IMR-90 (cell line): ENCODE results near the gene C15orf62. TPM values are rescaled to one million over a fixed set of nuclear protein-coding genes. Genes with fewer than 3 reads are reported as not detected.

ENCODE experiments used
- ATAC-seq: fragments of 200-7000 bp; cut with Tn5 transposase; 2 replicates; pipeline ENCODE4 v1.9.1; 2020; ENCODE audit warnings: low read depth, mild to moderate bottlenecking, moderate library complexity
- BruUV-seq: library from RNA; stranded (reverse); fragments of 400-500 nt; replicated peaks from 2 replicates; lab custom pipeline; 2021; lab: Mats Ljungman, UMichigan
- CTCF ChIA-PET: fragments of 300-600 bp; formaldehyde crosslinking; extraction: SDS; loops from one replicate; lab custom pipeline; 2021; ENCODE audit warnings: antibody characterized with exemption; lab: Yijun Ruan, JAX
- POLR2A ChIA-PET: fragments of 300-600 bp; sonication (Branson Sonifier 250); formaldehyde crosslinking; loops from one replicate; lab custom pipeline; 2022; ENCODE audit warnings: antibody characterized with exemption; ENCODE audit not compliant: unreplicated experiment; lab: Charles Lee
- DNase-seq: peaks from one replicate; pipeline ENCODE4 v3.0.0; 2013
- H2AFZ ChIP-seq: replicated peaks from 2 replicates; pipeline ENCODE3; 2013; ENCODE audit warnings: low read length, mild to moderate bottlenecking; ENCODE audit not compliant: poor library complexity
- H2AK5ac ChIP-seq: 2 replicates; pipeline ENCODE4 v1.6.1; 2013; ENCODE audit warnings: low read depth, low read length, inconsistent platforms
- H2AK9ac ChIP-seq: replicated peaks from 2 replicates; pipeline ENCODE3; 2013; ENCODE audit warnings: mild to moderate bottlenecking, low read depth, low read length, moderate library complexity; ENCODE audit not compliant: poor library complexity
- H2BK120ac ChIP-seq: 2 replicates; pipeline ENCODE4 v1.6.1; 2013; ENCODE audit warnings: low read depth, low read length, inconsistent platforms
- H2BK15ac ChIP-seq: 3 replicates; pipeline ENCODE4 v1.6.1; 2013; ENCODE audit warnings: low read depth, low read length, inconsistent platforms
- H2BK20ac ChIP-seq: 2 replicates; pipeline ENCODE4 v1.6.1; 2013; ENCODE audit warnings: low read depth, mild to moderate bottlenecking, inconsistent platforms, low read length, moderate library complexity
- H2BK5ac ChIP-seq: 2 replicates; pipeline ENCODE4 v1.6.1; 2013; ENCODE audit warnings: mild to moderate bottlenecking, low read depth, low read length, inconsistent platforms; ENCODE audit not compliant: poor library complexity, severe bottlenecking
- H3K14ac ChIP-seq: replicated peaks from 2 replicates; pipeline ENCODE4 v1.6.1; 2013; ENCODE audit warnings: low read depth, low read length, inconsistent platforms
- H3K18ac ChIP-seq: 2 replicates; pipeline ENCODE4 v1.6.1; 2013; ENCODE audit warnings: low read depth, low read length, control low read depth
- H3K23ac ChIP-seq: 2 replicates; pipeline ENCODE4 v1.6.1; 2013; ENCODE audit warnings: low read depth, low read length, inconsistent platforms
- H3K27ac ChIP-seq: 2 replicates; pipeline ENCODE4 v1.5.1; 2013; ENCODE audit warnings: mild to moderate bottlenecking, control low read depth, low read length; ENCODE audit not compliant: insufficient read depth
- H3K27me3 ChIP-seq: 2 replicates; pipeline ENCODE4 v1.6.1; 2013; ENCODE audit warnings: low read length; ENCODE audit not compliant: control insufficient read depth, insufficient read depth
- H3K36me3 ChIP-seq: 2 replicates; pipeline ENCODE4 v1.6.1; 2013; ENCODE audit warnings: low read length, mixed read lengths; ENCODE audit not compliant: control insufficient read depth, insufficient read depth
- H3K4ac ChIP-seq: 2 replicates; pipeline ENCODE4 v1.6.1; 2013; ENCODE audit warnings: low read depth, low read length, inconsistent platforms
- H3K4me1 ChIP-seq: 2 replicates; pipeline ENCODE4 v1.6.1; 2013; ENCODE audit warnings: low read length, mixed read lengths; ENCODE audit not compliant: control insufficient read depth, insufficient read depth
- H3K4me2 ChIP-seq: 2 replicates; pipeline ENCODE4 v1.6.1; 2013; ENCODE audit warnings: low read depth, mild to moderate bottlenecking, control low read depth, low read length, moderate library complexity
- H3K4me3 ChIP-seq: 2 replicates; pipeline ENCODE4 v1.5.1; 2013; ENCODE audit warnings: low read depth, mild to moderate bottlenecking, control low read depth, low read length, moderate library complexity; ENCODE audit not compliant: insufficient read depth
- H3K56ac ChIP-seq: 2 replicates; pipeline ENCODE4 v1.6.1; 2013; ENCODE audit warnings: low read length, inconsistent platforms; ENCODE audit not compliant: insufficient read depth; ENCODE audit errors: extremely low read depth
- H3K79me1 ChIP-seq, 2 experiments: 2 replicates each; pipeline ENCODE4 v1.6.1; 2013; ENCODE audit warnings: low read length in 2 of 2, inconsistent platforms in 1 of 2, low read depth in 1 of 2
- H3K9ac ChIP-seq: 2 replicates; pipeline ENCODE4 v1.6.1; 2013; ENCODE audit warnings: low read depth, low read length, control low read depth
- H3K9me1 ChIP-seq: 2 replicates; pipeline ENCODE4 v1.6.1; 2013; ENCODE audit warnings: low read length, inconsistent platforms; ENCODE audit not compliant: insufficient read depth
- H3K9me3 ChIP-seq: 2 replicates; pipeline ENCODE4 v1.6.1; 2013; ENCODE audit warnings: low read length; ENCODE audit not compliant: control insufficient read depth, insufficient read depth
- H4K20me1 ChIP-seq: 2 replicates; pipeline ENCODE4 v1.6.1; 2013; ENCODE audit warnings: low read length, inconsistent platforms; ENCODE audit not compliant: insufficient read depth
- H4K5ac ChIP-seq: 2 replicates; pipeline ENCODE4 v1.6.1; 2013; ENCODE audit warnings: mild to moderate bottlenecking, low read depth, low read length, control low read depth
- H4K8ac ChIP-seq, 2 experiments: 2 replicates each; pipeline ENCODE4 v1.6.1; 2013; ENCODE audit warnings: low read depth in 2 of 2, low read length in 2 of 2, control low read depth in 1 of 2, inconsistent platforms in 1 of 2
- H4K91ac ChIP-seq: 2 replicates; pipeline ENCODE4 v1.6.1; 2013; ENCODE audit warnings: low read depth, low read length, inconsistent platforms; ENCODE audit not compliant: insufficient read depth
- BHLHE40 ChIP-seq: fragments of 150-350 bp; IDR thresholded peaks from 2 replicates; pipeline ENCODE4 v1.6.1; 2016; ENCODE audit warnings: mild to moderate bottlenecking, low read depth, low read length
- CEBPB ChIP-seq: IDR thresholded peaks from 2 replicates; pipeline ENCODE4 v1.6.1; 2012; ENCODE audit warnings: low read depth, low read length, improper control_type of control experiment
- CHD1 ChIP-seq: IDR thresholded peaks from 2 replicates; pipeline ENCODE4 v1.6.1; 2012; ENCODE audit warnings: low read depth, low read length, improper control_type of control experiment
- MAFK ChIP-seq: IDR thresholded peaks from 2 replicates; pipeline ENCODE4 v1.6.1; 2012; ENCODE audit warnings: low read depth, low read length, improper control_type of control experiment
- MAZ ChIP-seq: IDR thresholded peaks from 2 replicates; pipeline ENCODE4 v1.6.1; 2012; ENCODE audit warnings: low read depth, mild to moderate bottlenecking, low read length, improper control_type of control experiment, moderate library complexity, borderline replicate concordance
- MXI1 ChIP-seq: IDR thresholded peaks from 2 replicates; pipeline ENCODE4 v1.6.1; 2012; ENCODE audit warnings: low read depth, mild to moderate bottlenecking, low read length, moderate library complexity, borderline replicate concordance
- NFE2L2 ChIP-seq: fragments of 150-350 bp; IDR thresholded peaks from 2 replicates; pipeline ENCODE4 v1.6.1; 2016; ENCODE audit warnings: low read depth, mild to moderate bottlenecking, low read length
- POLR2A ChIP-seq: IDR thresholded peaks from 2 replicates; pipeline ENCODE4 v1.6.1; 2012; ENCODE audit warnings: mild to moderate bottlenecking, low read depth, low read length
- RAD21 ChIP-seq: IDR thresholded peaks from 2 replicates; pipeline ENCODE4 v1.6.1; 2012; ENCODE audit warnings: low read length, improper control_type of control experiment
- RCOR1 ChIP-seq: IDR thresholded peaks from 2 replicates; pipeline ENCODE4 v1.6.1; 2012; ENCODE audit warnings: mild to moderate bottlenecking, low read length, improper control_type of control experiment; ENCODE audit not compliant: insufficient replicate concordance
- RFX5 ChIP-seq: IDR thresholded peaks from 2 replicates; pipeline ENCODE4 v1.8.0; 2012; ENCODE audit warnings: low read depth, mild to moderate bottlenecking, low read length, moderate library complexity
- SMC3 ChIP-seq: fragments of 150-350 bp; IDR thresholded peaks from 2 replicates; pipeline ENCODE4 v1.6.1; 2016; ENCODE audit warnings: low read depth, mild to moderate bottlenecking, antibody characterized with exemption, low read length, moderate library complexity
- WGBS, 2 experiments: methylation state at CpG; one replicate each; pipeline versions ENCODE4 v1.1.5 to v1.1.7; 2013; ENCODE audit warnings: missing lambda C conversion rate in 2 of 2; ENCODE audit not compliant: insufficient read length in 1 of 2; ENCODE audit errors: extremely low coverage in 2 of 2; 5-methylcytosine and 5-hydroxymethylcytosine counted together
- dilution Hi-C: fragments of 300-500 bp; cut with HindIII; formaldehyde crosslinking; loops from one replicate; pipeline ENCODE4 v1.14.3; 2018; ENCODE audit warnings: low sequenced_read_pairs; ENCODE audit not compliant: unreplicated experiment
- in situ Hi-C: fragments of 300-500 bp; cut with MboI; formaldehyde crosslinking; loops from 3 replicates; pipeline ENCODE4 v1.14.3; 2019; ENCODE audit warnings: low sequenced_read_pairs, inconsistent platforms, mixed read lengths
- intact Hi-C: fragments of 100-400 bp; cut with micrococcal nuclease; formaldehyde crosslinking; loops from 2 replicates; pipeline ENCODE4 v1.10.0; 2022
- polyA plus RNA-seq, 3 experiments: library from polyadenylated mRNA; depleted of rRNA; stranded (reverse); fragments of >200 nt; gene quantifications; 2 replicates each; pipeline ENCODE4 v1.2.3, GENCODE V29; 2012; ENCODE audit warnings: low replicate concordance in 1 of 3
- total RNA-seq: library from RNA; depleted of rRNA; stranded (reverse); fragments of >200 nt; gene quantifications from 2 replicates; pipeline ENCODE4 v1.2.3, GENCODE V29; 2012
- TF ChIP-seq, protein P1 (sequence below): fragments of 150-350 bp; IDR thresholded peaks from 2 replicates; pipeline ENCODE4 v1.6.1; 2017; ENCODE audit warnings: mild to moderate bottlenecking, antibody characterized with exemption, low read length, low read depth
- TF ChIP-seq, protein P2 (sequence below): conservative IDR thresholded peaks from 2 replicates; pipeline ENCODE4 v1.5.1; 2012; ENCODE audit warnings: mild to moderate bottlenecking, low read depth, low read length, improper control_type of control experiment
- TF ChIP-seq, protein P3 (sequence below): fragments of 150-350 bp; IDR thresholded peaks from 2 replicates; pipeline ENCODE4 v1.6.1; 2016; ENCODE audit warnings: low read depth, mild to moderate bottlenecking, low read length, moderate library complexity, borderline replicate concordance

The C15orf62 gene
- total and polyA plus RNA-seq, 2 of the 4 experiments (the other 2 are of a cell fraction) = not detected

DNA sequence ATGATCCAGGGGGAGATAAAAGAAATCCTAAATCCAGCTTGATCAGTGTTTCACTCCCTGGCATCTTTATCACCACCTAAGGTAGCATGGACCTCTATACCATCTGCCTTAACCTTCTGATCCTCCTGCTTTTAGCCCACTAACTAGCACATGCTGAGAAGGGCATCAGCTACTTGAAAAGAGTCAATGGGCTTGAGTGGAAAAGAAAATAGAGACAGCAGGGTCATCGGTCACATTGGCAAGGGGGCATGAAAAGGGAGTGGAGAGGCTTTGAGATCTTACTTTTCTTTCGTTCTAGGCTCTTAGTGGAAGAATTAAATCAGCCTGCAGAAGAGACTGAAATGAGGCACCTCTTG, 36.9 kb downstream of the C15orf62 start:
- peak overlapping the region; percentile 97 for H2AFZ ChIP-seq
- H3K79me1 ChIP-seq = peaks cover 37 to 62% of the 10 kb centered on the region in 2 experiments
- peak overlapping the region; percentile 93 for H3K23ac ChIP-seq
- H2BK5ac ChIP-seq = peak overlapping the region; percentile 91
- peak overlapping the region; percentile 95 to 98 for H4K8ac ChIP-seq
- dilution Hi-C loops (no loop called here), in situ Hi-C loops (no loop called here), intact Hi-C loops (loop anchor here (1.0 kb wide), 1 partner anchor 38 kb away; the partner anchor contains the start of gene SPINT1)
- H2AK5ac ChIP-seq = peak overlapping the region; percentile 79
- peaks cover 3% of the 10 kb centered on the region; the same call in 1 of the 2 replicates for H3K9me1 ChIP-seq
- ChIA-PET CTCF (no interaction called here), POLR2A (interaction anchor here (0.5 to 0.6 kb wide), 2 partner anchors 127 to 130 kb away, joined by 3 to 6 read pairs; no protein-coding TSS in a partner anchor)
- peak overlapping the region; percentile 85 for H3K4ac ChIP-seq
- WGBS, 2 experiments = 0% methylated on average over 2 of the region's 2 CpGs; no CpG with 5 or more reads in 1 of the 2 experiments
- no peaks in the 10 kb centered on the region for H3K27me3 ChIP-seq
- peak overlapping the region; percentile 30; the same call in 1 of the 2 replicates for H2BK120ac ChIP-seq
- H3K18ac ChIP-seq = peak overlapping the region; percentile 35; the same call in 1 of the 2 replicates
- H3K27ac ChIP-seq = peak overlapping the region; percentile 88
- TF ChIP-seq NFE2L2 = no peak
- no peak for TF ChIP-seq RCOR1
- TF ChIP-seq CEBPB = no peak
- no peak for TF ChIP-seq MXI1
- TF ChIP-seq MAZ = no peak
- no peak for TF ChIP-seq BHLHE40
- TF ChIP-seq SMC3 = no peak
- TF ChIP-seq, protein P1, sequence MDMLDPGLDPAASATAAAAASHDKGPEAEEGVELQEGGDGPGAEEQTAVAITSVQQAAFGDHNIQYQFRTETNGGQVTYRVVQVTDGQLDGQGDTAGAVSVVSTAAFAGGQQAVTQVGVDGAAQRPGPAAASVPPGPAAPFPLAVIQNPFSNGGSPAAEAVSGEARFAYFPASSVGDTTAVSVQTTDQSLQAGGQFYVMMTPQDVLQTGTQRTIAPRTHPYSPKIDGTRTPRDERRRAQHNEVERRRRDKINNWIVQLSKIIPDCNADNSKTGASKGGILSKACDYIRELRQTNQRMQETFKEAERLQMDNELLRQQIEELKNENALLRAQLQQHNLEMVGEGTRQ = no peak
- no peak for TF ChIP-seq MAFK
- TF ChIP-seq, protein P2, sequence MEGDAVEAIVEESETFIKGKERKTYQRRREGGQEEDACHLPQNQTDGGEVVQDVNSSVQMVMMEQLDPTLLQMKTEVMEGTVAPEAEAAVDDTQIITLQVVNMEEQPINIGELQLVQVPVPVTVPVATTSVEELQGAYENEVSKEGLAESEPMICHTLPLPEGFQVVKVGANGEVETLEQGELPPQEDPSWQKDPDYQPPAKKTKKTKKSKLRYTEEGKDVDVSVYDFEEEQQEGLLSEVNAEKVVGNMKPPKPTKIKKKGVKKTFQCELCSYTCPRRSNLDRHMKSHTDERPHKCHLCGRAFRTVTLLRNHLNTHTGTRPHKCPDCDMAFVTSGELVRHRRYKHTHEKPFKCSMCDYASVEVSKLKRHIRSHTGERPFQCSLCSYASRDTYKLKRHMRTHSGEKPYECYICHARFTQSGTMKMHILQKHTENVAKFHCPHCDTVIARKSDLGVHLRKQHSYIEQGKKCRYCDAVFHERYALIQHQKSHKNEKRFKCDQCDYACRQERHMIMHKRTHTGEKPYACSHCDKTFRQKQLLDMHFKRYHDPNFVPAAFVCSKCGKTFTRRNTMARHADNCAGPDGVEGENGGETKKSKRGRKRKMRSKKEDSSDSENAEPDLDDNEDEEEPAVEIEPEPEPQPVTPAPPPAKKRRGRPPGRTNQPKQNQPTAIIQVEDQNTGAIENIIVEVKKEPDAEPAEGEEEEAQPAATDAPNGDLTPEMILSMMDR = no peak
- no peak for TF ChIP-seq CHD1
- TF ChIP-seq POLR2A = no peak
- TF ChIP-seq, protein P3, sequence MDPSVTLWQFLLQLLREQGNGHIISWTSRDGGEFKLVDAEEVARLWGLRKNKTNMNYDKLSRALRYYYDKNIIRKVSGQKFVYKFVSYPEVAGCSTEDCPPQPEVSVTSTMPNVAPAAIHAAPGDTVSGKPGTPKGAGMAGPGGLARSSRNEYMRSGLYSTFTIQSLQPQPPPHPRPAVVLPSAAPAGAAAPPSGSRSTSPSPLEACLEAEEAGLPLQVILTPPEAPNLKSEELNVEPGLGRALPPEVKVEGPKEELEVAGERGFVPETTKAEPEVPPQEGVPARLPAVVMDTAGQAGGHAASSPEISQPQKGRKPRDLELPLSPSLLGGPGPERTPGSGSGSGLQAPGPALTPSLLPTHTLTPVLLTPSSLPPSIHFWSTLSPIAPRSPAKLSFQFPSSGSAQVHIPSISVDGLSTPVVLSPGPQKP = no peak
- TF ChIP-seq RFX5 = no peak
- no peak for TF ChIP-seq RAD21
- peak overlapping the region; percentile 95 for H3K9ac ChIP-seq
- H3K9me3 ChIP-seq = no peaks in the 10 kb centered on the region
- ATAC-seq (no peak), DNase-seq (no peak)
- H2BK20ac ChIP-seq = 0 out of 2 replicates have a peak overlapping the region, but pooled peaks have one; percentile 8
- peak overlapping the region; percentile 76 for H4K91ac ChIP-seq
- H3K14ac ChIP-seq = peak overlapping the region; percentile 97
- H3K4me1 ChIP-seq = peaks cover 6% of the 10 kb centered on the region
- peak overlapping the region; percentile 86 for H4K5ac ChIP-seq
- BruUV-seq = no TSS peak
- H3K56ac ChIP-seq = peak overlapping the region; percentile 87
- H2BK15ac ChIP-seq = no peak overlapping the region
- peak overlapping the region; percentile 78 for H2AK9ac ChIP-seq
- H4K20me1 ChIP-seq = peaks cover 3% of the 10 kb centered on the region; the same call in 1 of the 2 replicates
- peak overlapping the region; percentile 82 for H3K4me3 ChIP-seq
- peaks cover 8% of the 10 kb centered on the region; the same call in 1 of the 2 replicates for H3K36me3 ChIP-seq
- H3K4me2 ChIP-seq = peak overlapping the region; percentile 94
